Measurements from ENCODE around the gene GAP43.

DNA sequence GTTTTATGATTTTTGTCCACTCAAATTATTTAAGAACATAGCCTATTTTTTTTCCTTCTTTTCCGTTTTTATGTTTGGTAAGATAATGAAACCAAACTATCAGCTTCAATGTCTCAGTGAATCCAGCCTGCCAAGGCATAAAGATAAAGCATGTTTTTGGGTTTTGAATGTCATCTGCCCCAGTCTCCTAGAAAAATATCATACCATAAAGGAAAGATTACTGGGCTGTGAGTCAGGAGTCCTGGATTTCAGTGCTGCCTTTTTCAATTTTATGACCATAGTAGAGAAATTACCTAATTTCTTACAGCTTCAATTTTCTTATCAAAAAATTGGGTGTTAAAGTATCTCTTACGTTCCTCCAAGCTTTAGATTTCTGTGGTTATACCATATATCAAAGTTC is 87.5 kb downstream of the GAP43 start:
- TF ChIP-seq, protein P1, sequence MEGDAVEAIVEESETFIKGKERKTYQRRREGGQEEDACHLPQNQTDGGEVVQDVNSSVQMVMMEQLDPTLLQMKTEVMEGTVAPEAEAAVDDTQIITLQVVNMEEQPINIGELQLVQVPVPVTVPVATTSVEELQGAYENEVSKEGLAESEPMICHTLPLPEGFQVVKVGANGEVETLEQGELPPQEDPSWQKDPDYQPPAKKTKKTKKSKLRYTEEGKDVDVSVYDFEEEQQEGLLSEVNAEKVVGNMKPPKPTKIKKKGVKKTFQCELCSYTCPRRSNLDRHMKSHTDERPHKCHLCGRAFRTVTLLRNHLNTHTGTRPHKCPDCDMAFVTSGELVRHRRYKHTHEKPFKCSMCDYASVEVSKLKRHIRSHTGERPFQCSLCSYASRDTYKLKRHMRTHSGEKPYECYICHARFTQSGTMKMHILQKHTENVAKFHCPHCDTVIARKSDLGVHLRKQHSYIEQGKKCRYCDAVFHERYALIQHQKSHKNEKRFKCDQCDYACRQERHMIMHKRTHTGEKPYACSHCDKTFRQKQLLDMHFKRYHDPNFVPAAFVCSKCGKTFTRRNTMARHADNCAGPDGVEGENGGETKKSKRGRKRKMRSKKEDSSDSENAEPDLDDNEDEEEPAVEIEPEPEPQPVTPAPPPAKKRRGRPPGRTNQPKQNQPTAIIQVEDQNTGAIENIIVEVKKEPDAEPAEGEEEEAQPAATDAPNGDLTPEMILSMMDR (IDR thresholded peaks at IDR 0.05) = no peak
- no peak for TF ChIP-seq POLR2A (IDR thresholded peaks at IDR 0.05)

Data from vagina (tissue), 2 donors.